Measurements from ENCODE around the gene NFKBIB. TPM values are rescaled to one million over a fixed set of nuclear protein-coding genes. Genes with fewer than 3 reads are reported as not detected.

NFKBIB gene
- total RNA-seq, 1 experiment from 2014 or later: 33.8 TPM

GRCh38 chr19:38910488-38910887, 10.7 kb downstream of the NFKBIB start:
- no CpG with 5 or more reads among the region's 12 CpGs for WGBS (ENCODE audit: extremely low coverage, insufficient read length, low lambda C conversion rate)
- Histone ChIP-seq H3K27me3 (ENCODE audit: insufficient read depth, low read length) (no peaks in the 10 kb centered on the region), H2AFZ (ENCODE audit: low read length) (no peak overlapping the region), H3K23me2 (ENCODE audit: insufficient read length, low read depth, low read length, poor library complexity, severe bottlenecking) (no peaks in the 10 kb centered on the region), H2BK120ac (ENCODE audit: low read depth, low read length, poor library complexity, severe bottlenecking) (no peak overlapping the region), H3K9ac (ENCODE audit: extremely low read depth, insufficient read length, low read length) (no peak overlapping the region), H4K8ac (replicated peaks; ENCODE audit: insufficient read length, low read depth, low read length) (no peak overlapping the region), H4K5ac (ENCODE audit: insufficient read length, low read depth, low read length) (no peak overlapping the region), H3K18ac (ENCODE audit: insufficient read length, low read depth, low read length) (no peak overlapping the region), H3K4ac (ENCODE audit: low read depth, low read length) (no peak overlapping the region), H3K79me1 (ENCODE audit: insufficient read depth, low read depth, low read length, poor library complexity, severe bottlenecking) (no peaks in the 10 kb centered on the region), H3K4me2 (ENCODE audit: insufficient read depth, insufficient read length, low read length) (no peak overlapping the region), H3K79me2 (ENCODE audit: insufficient read depth, low read length) (no peaks in the 10 kb centered on the region), H3K23ac (ENCODE audit: insufficient read length, low read depth, low read length) (no peak overlapping the region), H3K27ac (ENCODE audit: insufficient read length, low read depth, low read length) (no peak overlapping the region), H2BK12ac (ENCODE audit: insufficient read length, low read depth, low read length) (no peak overlapping the region), H2BK15ac (ENCODE audit: low read depth, low read length) (no peak overlapping the region), H4K91ac (ENCODE audit: insufficient read length, low read depth, low read length) (no peak overlapping the region), H3T11ph (ENCODE audit: low read length) (no peak overlapping the region), H2BK5ac (ENCODE audit: insufficient read length, low read length) (no peak overlapping the region), H2AK5ac (ENCODE audit: insufficient read length, low read length) (no peak overlapping the region), H3K9me3 (ENCODE audit: control insufficient read depth, low read depth, low read length) (no peaks in the 10 kb centered on the region), H3K4me1 (ENCODE audit: insufficient read depth, low read length) (no peaks in the 10 kb centered on the region; the same call in 1 of the 2 replicates), H3K56ac (ENCODE audit: insufficient read length, low read depth, low read length) (no peak overlapping the region), H3K14ac (ENCODE audit: insufficient read depth, low read length) (no peak overlapping the region), H4K20me1 (ENCODE audit: control insufficient read depth, insufficient read depth, insufficient read length) (no peaks in the 10 kb centered on the region), H2BK20ac (ENCODE audit: low read depth, low read length, poor library complexity, severe bottlenecking) (no peak overlapping the region)
- Mint-ChIP-seq H3K9me3 (peaks cover 0 to 2% of the 10 kb centered on the region in 2 experiments; a peak in 1 of 5 replicates), H3K36me3 (ENCODE audit: insufficient read depth in 1 of 3, low read depth in 3 of 3) (peaks cover 9 to 28% (median 18%) of the 10 kb centered on the region in 3 experiments; a peak in 6 of 7 replicates), H3K27me3 (ENCODE audit: low read depth) (no peaks in the 10 kb centered on the region; the same call in none of the 2 replicates), H3K4me1 (peaks cover 3 to 4% of the 10 kb centered on the region in 2 experiments; a peak in 3 of 4 replicates), H3K4me3 (no peak overlapping the region), H3K27ac (no peak overlapping the region)
- DNase-seq: no peak
- TF ChIP-seq, protein P1, sequence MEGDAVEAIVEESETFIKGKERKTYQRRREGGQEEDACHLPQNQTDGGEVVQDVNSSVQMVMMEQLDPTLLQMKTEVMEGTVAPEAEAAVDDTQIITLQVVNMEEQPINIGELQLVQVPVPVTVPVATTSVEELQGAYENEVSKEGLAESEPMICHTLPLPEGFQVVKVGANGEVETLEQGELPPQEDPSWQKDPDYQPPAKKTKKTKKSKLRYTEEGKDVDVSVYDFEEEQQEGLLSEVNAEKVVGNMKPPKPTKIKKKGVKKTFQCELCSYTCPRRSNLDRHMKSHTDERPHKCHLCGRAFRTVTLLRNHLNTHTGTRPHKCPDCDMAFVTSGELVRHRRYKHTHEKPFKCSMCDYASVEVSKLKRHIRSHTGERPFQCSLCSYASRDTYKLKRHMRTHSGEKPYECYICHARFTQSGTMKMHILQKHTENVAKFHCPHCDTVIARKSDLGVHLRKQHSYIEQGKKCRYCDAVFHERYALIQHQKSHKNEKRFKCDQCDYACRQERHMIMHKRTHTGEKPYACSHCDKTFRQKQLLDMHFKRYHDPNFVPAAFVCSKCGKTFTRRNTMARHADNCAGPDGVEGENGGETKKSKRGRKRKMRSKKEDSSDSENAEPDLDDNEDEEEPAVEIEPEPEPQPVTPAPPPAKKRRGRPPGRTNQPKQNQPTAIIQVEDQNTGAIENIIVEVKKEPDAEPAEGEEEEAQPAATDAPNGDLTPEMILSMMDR (conservative IDR thresholded peaks at IDR 0.05): no peak
